GM21447 (cell line): ENCODE results near the gene IL17A.

Experiments used
- ATAC-seq: cut with Tn5 transposase; IDR thresholded peaks from one replicate; pipeline ENCODE4 v1.9.1; 2021; ENCODE audit not compliant: unreplicated experiment

The IL17A gene

GRCh38 chr6:52210227-52210626 is 24.1 kb downstream of the IL17A start:
- peak; percentile 85 for ATAC-seq

GRCh38 chr6:52213127-52213526 is 27.0 kb downstream of the IL17A start:
- ATAC-seq, result no peak

- no peak for ATAC-seq
These were observed 29.6 kb downstream of the IL17A start for GRCh38 chr6:52215787-52216186.

GRCh38 chr6:52216932-52217575 is 30.9 kb downstream of the IL17A start:
- no peak for ATAC-seq

GRCh38 chr6:52217761-52218160 is 31.6 kb downstream of the IL17A start:
- ATAC-seq, result no peak

GRCh38 chr6:52221302-52221701 is 35.1 kb downstream of the IL17A start:
- ATAC-seq, result no peak

GRCh38 chr6:52227495-52227894 is 41.3 kb downstream of the IL17A start:
- ATAC-seq, result peak; percentile 99

GRCh38 chr6:52230685-52231084 is 44.5 kb downstream of the IL17A start:
- no peak for ATAC-seq

GRCh38 chr6:52231406-52232127 is 45.4 kb downstream of the IL17A start:
- no peak for ATAC-seq

- no peak for ATAC-seq
These were observed 46.8 kb downstream of the IL17A start for GRCh38 chr6:52233005-52233404.

- ATAC-seq, result peak; percentile 72
These were observed 48.0 kb downstream of the IL17A start for GRCh38 chr6:52233975-52234823.
